ENCODE measurements around the gene PDS5A. TPM values are rescaled to one million over a fixed set of nuclear protein-coding genes. Genes with fewer than 3 reads are reported as not detected.
"Not testable (repeated sequence)": the region's sequence is repeated elsewhere in the genome, so short reads cannot be mapped to it uniquely, and the experiment has no call there.

PDS5A gene
- total and polyA plus RNA-seq, 5 experiments from 2014 or later: 31.1 to 101 (median 46.7) TPM

DNA sequence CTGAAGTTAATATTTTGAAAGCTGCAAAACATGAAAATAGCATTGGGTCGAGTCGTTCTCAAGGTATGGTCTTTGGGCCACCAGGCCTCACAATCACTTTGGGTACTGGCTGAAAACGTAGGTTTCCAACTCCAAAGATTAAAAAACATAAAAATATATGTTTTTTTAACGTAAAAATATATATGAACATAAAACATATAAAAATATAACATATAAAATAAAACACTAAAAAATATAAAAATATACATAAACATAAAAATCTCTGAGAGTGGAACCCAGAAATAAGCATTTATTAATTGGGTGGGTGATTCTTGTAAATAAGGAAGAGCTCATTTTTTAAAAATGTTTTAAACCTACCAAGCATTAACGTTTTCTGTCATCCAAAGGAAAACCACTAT is 666 bp upstream of the PDS5A start:
- peak overlapping the region; percentile 82 to 93 (median 90) for H3K4me3 Mint-ChIP-seq
- peak overlapping the region; percentile 82 to 98 (median 96) for H3K27ac Mint-ChIP-seq
- DNase-seq (no peak), ATAC-seq (no peak)
- peaks cover 13 to 27% (median 25%) of the 10 kb centered on the region in 4 donors for H3K4me1 Mint-ChIP-seq
- H3K27me3 Mint-ChIP-seq: no peaks in the 10 kb centered on the region
- peaks cover 0 to 25% (median 11%) of the 10 kb centered on the region in 3 donors for H3K36me3 Mint-ChIP-seq
- no peaks in the 10 kb centered on the region for H3K9me3 Mint-ChIP-seq
- POLR2A ChIA-PET: interaction anchor here (0.6 to 2.5 kb wide), 8 partner anchors 14 to 548 kb away, joined by 3 to 18 read pairs (median 6); partner anchors contain the start of genes LIAS, N4BP2, RPL9 and SMIM14

DNA sequence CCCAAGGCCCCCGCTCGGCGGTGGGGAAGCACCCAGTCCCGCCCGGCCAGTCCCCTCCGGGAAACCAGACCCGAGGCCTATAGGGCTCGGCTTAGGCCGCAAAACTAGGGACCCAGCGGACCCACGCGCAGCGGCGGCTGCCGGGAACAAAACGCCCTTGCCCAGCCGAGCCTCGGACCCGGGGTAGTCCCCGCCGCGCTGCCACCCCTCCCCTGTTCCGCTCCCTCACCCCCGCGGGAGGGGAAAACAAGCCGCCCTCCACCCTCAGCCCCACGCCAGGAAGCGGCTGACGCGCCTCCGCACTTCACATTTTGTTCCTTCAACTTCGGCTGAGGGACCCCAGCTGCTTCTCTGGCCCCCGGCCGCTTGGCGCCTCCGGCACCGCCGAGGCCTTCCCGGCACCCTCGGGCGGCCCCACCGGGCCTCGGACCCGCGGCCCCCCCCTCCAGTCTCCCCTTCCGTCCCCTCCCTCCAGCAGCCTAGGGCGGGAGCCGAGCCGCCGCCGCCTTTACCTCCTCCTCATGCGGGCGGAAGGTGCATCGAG is 694 bp downstream of the PDS5A start:
- peak overlapping the region; percentile 78 to 94 (median 88) for H3K4me3 Mint-ChIP-seq
- peaks cover 16 to 34% (median 31%) of the 10 kb centered on the region in 4 donors for H3K4me1 Mint-ChIP-seq
- ATAC-seq (peak; percentile 24), DNase-seq (peak in 9 of 10 donors; percentile 26 to 70 (median 45))
- H3K27ac Mint-ChIP-seq: peak overlapping the region in 9 of 10 donors; percentile 39 to 96 (median 87)
- POLR2A ChIA-PET: interaction anchor here (0.5 to 2.5 kb wide), 7 partner anchors 16 to 519 kb away, joined by 3 to 18 read pairs (median 5); partner anchors contain the start of genes LIAS, RPL9 and UBE2K
- H3K36me3 Mint-ChIP-seq: peaks cover 0 to 30% (median 13%) of the 10 kb centered on the region in 3 donors
- no peaks in the 10 kb centered on the region for H3K27me3 Mint-ChIP-seq
- H3K9me3 Mint-ChIP-seq: no peaks in the 10 kb centered on the region

DNA sequence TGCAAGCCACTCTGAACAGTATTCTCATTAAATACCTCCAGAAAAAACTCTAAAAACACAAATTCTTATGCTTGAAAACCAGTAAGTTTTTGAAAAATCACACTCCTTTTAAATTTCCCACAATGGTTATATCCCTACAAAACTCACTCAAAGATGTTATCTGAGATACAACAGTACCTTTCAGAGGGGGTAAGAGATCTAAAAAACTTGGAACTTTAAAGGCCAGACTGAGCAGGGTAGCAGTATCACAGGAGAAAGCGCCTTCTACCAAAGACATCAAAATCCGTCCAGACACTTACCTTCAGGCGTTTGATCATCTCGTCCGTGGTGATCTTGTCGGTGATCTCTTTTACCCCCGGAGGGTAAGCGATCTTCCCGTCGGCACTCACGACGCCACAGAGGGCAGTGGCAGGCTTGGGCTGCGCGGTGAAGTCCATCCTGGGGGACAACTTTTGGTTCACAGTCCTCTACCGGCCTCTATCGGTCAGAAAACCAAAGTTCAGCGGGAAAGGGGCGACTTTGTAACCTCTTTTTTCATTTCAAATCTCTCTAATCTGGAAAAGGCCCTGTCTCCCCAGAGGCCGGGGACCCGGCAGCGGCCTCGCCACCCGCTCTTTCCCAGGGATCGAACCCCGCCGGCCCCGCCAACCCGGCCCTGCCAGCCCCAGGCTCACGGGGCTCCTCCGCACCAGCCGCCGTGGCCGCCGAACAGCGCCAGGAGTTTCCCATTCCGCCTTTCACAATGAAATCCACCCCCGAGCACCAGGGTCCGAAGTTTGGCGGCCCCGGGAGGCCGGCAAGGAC is 1.4 kb downstream of the PDS5A start:
- Mint-ChIP-seq H3K27me3 (no peaks in the 10 kb centered on the region), H3K9me3 (no peaks in the 10 kb centered on the region), H3K4me3 (peak overlapping the region; percentile 78 to 94 (median 88)), H3K4me1 (peaks cover 16 to 39% (median 33%) of the 10 kb centered on the region in 4 donors), H3K27ac (peak overlapping the region; percentile 39 to 96 (median 87)), H3K36me3 (peaks cover 0 to 32% (median 13%) of the 10 kb centered on the region in 3 donors)
- ATAC-seq: peak; percentile 19
- peak; percentile 30 to 78 (median 63) for DNase-seq
- POLR2A ChIA-PET: interaction anchor here (0.5 to 2.5 kb wide), 8 partner anchors 16 to 518 kb away, joined by 3 to 18 read pairs (median 5); partner anchors contain the start of genes LIAS, RPL9 and UBE2K

DNA sequence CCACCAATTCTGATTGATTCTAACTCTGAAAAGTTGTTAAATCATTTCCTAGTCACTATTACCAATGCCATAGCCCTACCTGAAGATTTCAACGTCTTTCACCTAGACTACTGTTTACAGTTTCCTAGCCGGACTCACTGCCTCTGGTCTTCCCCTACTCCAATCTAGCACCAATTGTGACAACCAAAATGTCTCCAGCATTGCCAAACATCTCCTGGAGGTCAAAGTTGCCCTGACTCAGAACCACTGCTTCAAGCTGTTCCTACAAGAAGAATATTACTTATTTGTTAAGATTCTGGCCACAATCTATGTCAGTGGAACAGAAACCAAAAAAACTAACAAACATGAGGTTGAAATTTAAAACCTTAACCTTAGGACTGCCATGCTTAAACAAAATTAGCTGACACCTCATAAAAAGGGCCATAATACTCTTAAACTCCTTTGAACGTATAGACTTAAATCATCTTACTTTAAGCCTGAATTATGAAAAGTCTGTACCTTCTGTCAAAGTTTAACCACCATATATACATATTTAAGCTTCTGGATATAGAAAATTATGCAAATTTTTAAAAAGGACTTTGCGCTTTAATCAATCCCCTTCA is 2.1 kb downstream of the PDS5A start:
- ATAC-seq: no peak
- Mint-ChIP-seq H3K4me1 (peaks cover 21 to 47% (median 40%) of the 10 kb centered on the region in 4 donors), H3K4me3 (peak overlapping the region; percentile 78 to 94 (median 88)), H3K27ac (peak overlapping the region; percentile 29 to 96 (median 82)), H3K27me3 (no peaks in the 10 kb centered on the region), H3K36me3 (peaks cover 0 to 38% (median 13%) of the 10 kb centered on the region in 3 donors), H3K9me3 (no peaks in the 10 kb centered on the region)
- POLR2A ChIA-PET: interaction anchor here (0.5 to 1.6 kb wide), 4 partner anchors 169 to 517 kb away, joined by 3 to 5 read pairs (median 3); partner anchors contain the start of genes LIAS, RPL9 and UBE2K
- no peak for DNase-seq

DNA sequence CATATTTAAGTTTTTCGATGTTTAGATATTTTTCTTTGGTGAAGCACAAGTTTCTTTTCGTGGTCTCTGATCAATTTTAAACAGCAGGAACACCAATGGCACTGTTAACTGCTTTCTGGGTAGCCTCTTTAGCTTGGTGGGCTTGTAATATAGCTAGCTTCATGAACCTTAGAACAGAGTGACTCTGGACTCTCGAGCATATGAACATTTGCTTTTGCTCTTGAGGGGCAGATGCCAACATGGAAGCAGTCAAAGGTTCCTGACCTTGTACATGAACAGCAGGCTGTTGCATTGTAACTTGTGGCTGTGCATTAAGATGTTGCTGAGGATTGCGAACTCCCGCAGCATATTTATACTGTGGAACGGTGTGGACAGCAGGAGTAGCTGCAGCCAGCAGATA is 4.7 kb downstream of the PDS5A start:
- POLR2A ChIA-PET: interaction anchor here (0.7 to 1.1 kb wide), 2 partner anchors 41 to 275 kb away, joined by 3 to 4 read pairs; partner anchors contain the start of gene UBE2K
- peak overlapping the region in 8 of 10 donors; percentile 22 to 60 (median 46) for H3K27ac Mint-ChIP-seq

DNA sequence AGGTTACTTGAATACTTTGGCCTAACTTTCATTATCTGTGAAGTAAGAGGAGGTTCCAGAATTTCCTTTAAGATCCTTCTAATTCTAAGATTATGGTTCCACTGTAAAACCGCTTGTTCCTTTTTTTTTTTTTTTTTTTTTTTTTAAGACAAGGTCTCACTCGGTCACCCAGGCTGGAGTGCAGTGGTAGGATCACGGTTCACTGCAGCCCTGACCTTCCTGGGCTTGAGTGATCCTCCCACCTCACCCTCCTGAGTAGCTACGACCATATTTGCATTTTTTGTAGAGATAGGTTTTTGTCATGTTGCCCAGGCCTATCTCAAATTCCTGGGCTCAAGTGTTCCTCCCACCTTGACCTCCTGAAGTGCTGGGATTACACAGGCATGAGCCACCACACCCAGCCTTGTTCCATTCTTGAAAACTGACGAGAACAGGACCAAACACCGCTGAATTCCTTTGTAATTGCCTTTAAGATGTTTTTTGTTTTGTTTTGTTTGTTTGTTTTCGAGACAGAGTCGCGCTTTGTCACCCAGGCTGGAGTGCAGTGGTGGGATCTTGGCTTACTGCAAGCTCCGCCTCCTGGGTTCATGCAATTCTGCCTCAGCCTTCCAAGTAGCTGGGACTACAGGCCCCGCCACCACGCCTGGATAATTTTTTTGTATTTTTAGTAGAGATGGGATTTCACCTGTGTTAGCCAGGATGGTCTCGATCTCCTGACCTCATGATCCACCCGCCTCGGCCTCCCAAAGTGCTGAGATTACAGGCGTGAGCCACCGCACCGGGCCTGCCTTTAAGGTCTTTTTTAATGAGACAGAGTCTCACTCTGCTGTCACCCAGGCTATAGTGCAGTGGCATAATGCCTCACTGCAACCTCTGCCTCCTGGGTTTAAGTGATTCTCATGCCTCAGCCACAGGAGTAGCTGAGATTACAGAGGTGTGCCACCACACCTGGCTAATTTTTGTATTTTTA is 6.8 kb downstream of the PDS5A start:
- Mint-ChIP-seq H3K9me3 (no peaks in the 10 kb centered on the region), H3K4me3 (peak overlapping the region in 9 of 10 donors; percentile 6 to 73 (median 57)), H3K36me3 (peaks cover 0 to 62% (median 13%) of the 10 kb centered on the region in 3 donors), H3K27me3 (no peaks in the 10 kb centered on the region), H3K27ac (peak overlapping the region; percentile 34 to 81 (median 56)), H3K4me1 (peaks cover 25 to 64% (median 57%) of the 10 kb centered on the region in 4 donors)
- POLR2A ChIA-PET: interaction anchor here (0.6 kb wide), 1 partner anchor 67 kb away, joined by 3 read pairs; no protein-coding TSS in a partner anchor
- ATAC-seq: no peak
- no peak for DNase-seq

More for the DNA sequence above, 4.7 kb downstream of the PDS5A start:
- Mint-ChIP-seq H3K36me3 (peaks cover 0 to 50% (median 13%) of the 10 kb centered on the region in 3 donors), H3K4me3 (peak overlapping the region in 8 of 10 donors; percentile 28 to 78 (median 62)), H3K4me1 (peaks cover 25 to 59% (median 54%) of the 10 kb centered on the region in 4 donors)
- not testable (repeated sequence) for DNase-seq, ATAC-seq, H3K9me3 Mint-ChIP-seq, H3K27me3 Mint-ChIP-seq

DNA sequence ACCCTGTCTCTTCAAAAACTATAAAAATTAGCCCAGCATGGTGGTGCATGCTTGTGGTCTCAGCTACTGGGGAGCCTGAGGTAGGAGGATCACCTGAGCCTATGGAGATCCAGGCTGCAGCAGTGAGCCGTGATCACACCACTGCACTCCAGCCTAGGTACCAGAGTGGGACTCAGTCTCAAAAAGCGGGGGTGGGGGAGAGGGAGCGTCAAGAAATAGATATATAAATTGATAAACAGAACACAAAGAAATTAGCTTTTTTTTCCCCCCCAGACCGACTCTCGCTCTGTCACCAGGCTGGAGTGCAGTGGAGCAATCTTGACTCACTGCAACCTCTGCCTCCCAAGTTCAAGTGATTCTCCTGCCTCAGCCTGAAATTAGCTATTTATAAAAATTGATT is 14.1 kb downstream of the PDS5A start:
- Mint-ChIP-seq H3K27ac (peak overlapping the region in 4 of 10 donors; percentile 29 to 70 (median 56)), H3K27me3 (no peaks in the 10 kb centered on the region), H3K9me3 (no peaks in the 10 kb centered on the region), H3K4me1 (peaks cover 19 to 62% (median 37%) of the 10 kb centered on the region in 4 donors), H3K4me3 (no peak overlapping the region), H3K36me3 (peaks cover 0 to 55% (median 0%) of the 10 kb centered on the region in 3 donors)
- DNase-seq (no peak), ATAC-seq (no peak)
- POLR2A ChIA-PET: interaction anchor here (2.6 kb wide), 1 partner anchor 15 kb away, joined by 7 read pairs; the partner anchor contains the start of gene PDS5A

DNA sequence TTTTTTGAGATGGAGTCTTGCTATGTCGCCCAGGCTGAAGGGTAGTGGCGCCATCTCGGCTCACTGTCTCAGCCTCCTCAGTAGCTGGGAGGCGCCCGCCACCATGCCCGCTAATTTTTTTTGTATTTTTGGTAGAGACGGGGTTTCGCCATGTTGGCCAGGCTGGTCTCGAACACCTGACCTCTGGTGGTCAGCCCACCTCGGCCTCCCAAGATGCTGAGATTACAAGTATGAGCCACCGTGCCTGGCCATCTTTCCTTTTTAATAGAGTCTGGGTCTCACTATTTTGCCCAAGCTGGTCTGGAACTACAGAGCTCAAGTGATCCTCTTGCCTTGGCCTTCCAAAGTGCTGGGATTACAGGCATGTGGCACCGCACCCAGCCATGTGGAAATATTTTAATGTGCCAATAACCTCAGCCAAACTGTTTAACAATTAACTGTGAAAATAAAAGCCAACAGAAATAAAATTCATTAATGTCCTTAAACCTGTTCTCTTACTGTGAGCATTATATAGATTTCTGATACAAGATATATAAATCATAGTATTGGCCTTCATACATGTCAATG is 16.3 kb downstream of the PDS5A start:
- DNase-seq (no peak), ATAC-seq (no peak)
- POLR2A ChIA-PET: no interaction called here
- Mint-ChIP-seq H3K27me3 (no peaks in the 10 kb centered on the region), H3K9me3 (no peaks in the 10 kb centered on the region), H3K4me1 (peaks cover 21 to 66% (median 44%) of the 10 kb centered on the region in 4 donors), H3K36me3 (peaks cover 0 to 48% (median 0%) of the 10 kb centered on the region in 3 donors), H3K27ac (no peak overlapping the region), H3K4me3 (no peak overlapping the region)

DNA sequence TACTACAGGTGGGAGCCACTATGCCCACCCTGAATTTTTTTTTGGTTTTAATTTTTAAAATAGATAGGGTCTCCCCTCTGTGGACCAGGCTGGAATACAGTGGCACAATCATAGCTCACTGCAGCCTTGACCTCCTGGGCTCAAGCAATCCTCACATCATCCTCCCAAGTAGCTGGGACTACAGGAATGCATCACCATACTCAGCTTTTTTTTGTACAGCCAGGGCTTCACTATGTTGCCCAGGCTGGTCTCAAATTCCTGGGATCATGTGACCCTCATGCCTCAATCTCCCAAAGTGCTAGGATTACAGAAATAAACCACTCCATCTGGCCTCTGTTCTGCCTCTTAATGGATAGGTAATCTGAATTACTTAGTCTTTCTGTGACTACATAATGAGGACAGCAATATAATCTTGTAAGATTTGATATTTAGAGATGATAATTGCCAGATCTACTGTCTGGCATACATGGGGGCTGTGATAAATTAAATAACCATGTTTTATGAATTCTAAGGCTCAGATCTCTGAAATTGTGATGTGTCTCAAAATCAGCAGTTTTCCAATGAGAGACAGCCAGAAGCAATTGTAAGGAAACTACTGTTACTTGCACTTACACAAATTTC is 26.7 kb downstream of the PDS5A start:
- H3K9me3 Mint-ChIP-seq: no peaks in the 10 kb centered on the region
- no peaks in the 10 kb centered on the region for H3K27me3 Mint-ChIP-seq
- ATAC-seq (no peak), DNase-seq (no peak)
- H3K4me1 Mint-ChIP-seq: peaks cover 19 to 72% (median 65%) of the 10 kb centered on the region in 4 donors
- POLR2A ChIA-PET: interaction anchor here (0.6 kb wide), 1 partner anchor 299 kb away, joined by 3 read pairs; no protein-coding TSS in a partner anchor
- peak overlapping the region in 7 of 10 donors; percentile 33 to 87 (median 60) for H3K27ac Mint-ChIP-seq
- no peak overlapping the region for H3K4me3 Mint-ChIP-seq
- peaks cover 0 to 35% (median 0%) of the 10 kb centered on the region in 3 donors for H3K36me3 Mint-ChIP-seq

DNA sequence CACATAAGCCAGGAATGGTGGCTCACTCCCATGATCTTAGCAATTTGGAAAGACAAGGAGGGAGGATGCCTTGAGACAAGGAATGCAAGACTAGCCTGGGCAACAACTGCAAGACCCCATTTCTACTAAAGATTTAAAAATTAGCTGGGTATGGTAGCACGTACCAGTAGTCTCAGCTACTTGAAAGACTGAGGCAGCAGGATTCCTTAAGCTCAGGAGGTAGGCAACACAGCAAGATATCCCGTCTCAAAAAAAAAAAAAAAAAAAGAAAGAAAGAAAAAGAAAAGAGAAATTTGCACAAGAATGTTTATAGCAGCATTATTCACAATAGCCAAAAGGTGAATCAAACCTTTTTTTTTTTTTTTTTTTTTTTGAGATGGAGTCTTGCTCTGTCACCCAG is 29.7 kb downstream of the PDS5A start:
- Mint-ChIP-seq H3K36me3 (peaks cover 0 to 16% (median 0%) of the 10 kb centered on the region in 3 donors), H3K27ac (peak overlapping the region in 6 of 10 donors; percentile 18 to 85 (median 47)), H3K4me3 (peak overlapping the region in 1 of 10 donors; percentile 26), H3K27me3 (no peaks in the 10 kb centered on the region), H3K9me3 (no peaks in the 10 kb centered on the region), H3K4me1 (peaks cover 10 to 72% (median 53%) of the 10 kb centered on the region in 4 donors)
- ATAC-seq (no peak), DNase-seq (no peak)
- POLR2A ChIA-PET: no interaction called here
